ENCODE data around the gene RNF111.
A peak's percentile ranks its signal among the peaks of the same experiment; 100 is the strongest.
"Not testable (repeated sequence)": the region's sequence is repeated elsewhere in the genome, so short reads cannot be mapped to it uniquely, and the experiment has no call there.

Gene RNF111

GRCh38 chr15:58980351-58980939 is 7.0 kb upstream of the RNF111 start:
- H3K9me3 ChIP-seq (ENCODE audit: insufficient read depth, low read depth, low read length): no peaks in the 10 kb centered on the region
- no peaks in the 10 kb centered on the region for H3K4me1 ChIP-seq (ENCODE audit: insufficient read depth, low read length)
- H3K36me3 ChIP-seq (ENCODE audit: insufficient read depth, low read depth, low read length): no peaks in the 10 kb centered on the region
- no peaks in the 10 kb centered on the region for H3K27me3 ChIP-seq (ENCODE audit: insufficient read depth, low read length)
- H3K4me3 ChIP-seq (ENCODE audit: low read length): no peak overlapping the region
- H3K27ac ChIP-seq (ENCODE audit: low read length): no peak overlapping the region
- no peak overlapping the region for H3K9ac ChIP-seq (ENCODE audit: low read depth, low read length)

DNA sequence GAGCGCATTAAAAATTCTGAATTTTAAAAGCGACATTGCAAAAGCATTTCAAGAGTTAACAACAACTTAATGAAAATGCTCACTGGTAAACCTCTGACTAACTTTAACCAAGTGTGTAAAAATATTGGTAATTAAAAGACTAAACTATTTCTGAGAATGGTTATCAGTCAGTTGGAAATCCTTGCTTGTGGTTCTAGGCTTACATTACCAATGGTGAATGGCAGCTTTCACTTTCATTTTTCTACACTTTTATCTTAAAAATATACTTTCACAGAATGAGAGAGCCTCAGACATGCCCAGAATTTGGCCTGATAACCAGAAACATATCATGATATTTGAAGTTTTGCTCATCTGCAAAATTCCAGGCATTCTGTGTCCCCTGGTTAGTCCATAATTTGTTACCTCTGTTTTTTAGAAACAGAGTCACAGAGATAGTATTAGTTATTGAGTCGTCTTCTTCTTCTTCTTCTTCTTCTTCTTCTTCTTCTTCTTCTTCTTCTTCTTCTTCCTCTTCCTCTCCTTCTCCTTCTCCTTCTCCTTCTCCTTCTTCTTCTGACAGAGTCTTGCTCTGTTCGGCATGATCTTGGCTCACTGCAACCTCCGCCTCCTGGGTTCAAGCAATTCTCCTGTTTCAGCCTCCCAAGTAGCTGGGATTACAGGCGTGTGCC is 5.5 kb upstream of the RNF111 start:
- no peak overlapping the region for H3K27ac ChIP-seq (ENCODE audit: low read length)
- no peaks in the 10 kb centered on the region for H3K27me3 ChIP-seq (ENCODE audit: insufficient read depth, low read length)
- no peaks in the 10 kb centered on the region for H3K4me1 ChIP-seq (ENCODE audit: insufficient read depth, low read length)
- no peak overlapping the region for H3K9ac ChIP-seq (ENCODE audit: low read depth, low read length)
- H3K36me3 ChIP-seq (ENCODE audit: insufficient read depth, low read depth, low read length): no peaks in the 10 kb centered on the region
- H3K9me3 ChIP-seq (ENCODE audit: insufficient read depth, low read depth, low read length): no peaks in the 10 kb centered on the region
- no peak overlapping the region for H3K4me3 ChIP-seq (ENCODE audit: low read length)

DNA sequence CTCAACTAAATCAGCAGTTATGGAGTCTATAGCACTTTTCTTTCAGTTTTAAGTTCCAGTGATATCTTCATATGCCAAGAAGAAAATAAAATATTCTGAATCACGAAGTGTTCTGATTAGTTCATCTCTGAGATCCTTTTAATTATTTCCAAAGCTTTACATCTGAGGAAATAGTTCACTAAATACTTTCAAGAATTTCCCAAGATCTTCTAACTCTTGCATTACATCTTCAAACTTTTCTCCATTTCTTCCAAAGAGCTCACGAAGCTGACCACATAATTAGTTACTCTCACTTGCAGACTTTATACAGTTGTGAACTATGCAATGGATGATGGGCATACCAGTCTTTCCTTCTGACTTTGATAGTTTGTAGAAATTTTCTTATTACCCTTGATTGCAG is 4.2 kb upstream of the RNF111 start:
- no peak overlapping the region for H3K9ac ChIP-seq (ENCODE audit: low read depth, low read length)
- no peaks in the 10 kb centered on the region for H3K27me3 ChIP-seq (ENCODE audit: insufficient read depth, low read length)
- no peaks in the 10 kb centered on the region for H3K36me3 ChIP-seq (ENCODE audit: insufficient read depth, low read depth, low read length)
- H3K4me1 ChIP-seq (ENCODE audit: insufficient read depth, low read length): no peaks in the 10 kb centered on the region; the same call in 1 of the 2 replicates
- H3K9me3 ChIP-seq (ENCODE audit: insufficient read depth, low read depth, low read length): no peaks in the 10 kb centered on the region
- no peak overlapping the region for H3K4me3 ChIP-seq (ENCODE audit: low read length)
- no peak overlapping the region for H3K27ac ChIP-seq (ENCODE audit: low read length)

DNA sequence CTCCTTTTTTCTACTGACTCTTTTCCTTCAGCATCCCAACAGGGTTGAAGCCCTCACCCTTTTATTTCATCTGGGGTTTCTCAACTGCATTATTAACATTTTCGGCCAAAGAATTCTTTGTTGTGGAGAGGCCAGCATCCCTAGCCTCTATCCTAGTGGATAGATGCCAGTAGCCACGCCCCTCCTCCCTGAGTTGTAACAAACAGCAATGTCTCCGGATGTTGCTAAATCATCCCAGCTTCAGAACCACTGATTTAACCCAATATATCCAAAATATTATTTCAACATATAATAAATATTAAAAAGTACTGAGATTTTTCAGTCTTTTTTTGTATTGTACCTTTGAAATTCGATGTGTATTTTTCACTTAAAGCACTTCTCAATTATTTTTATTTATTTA is 2.0 kb upstream of the RNF111 start:
- Histone ChIP-seq H3K9me3 (ENCODE audit: insufficient read depth, low read depth, low read length) (no peaks in the 10 kb centered on the region), H3K9ac (ENCODE audit: low read depth, low read length) (no peak overlapping the region), H3K36me3 (ENCODE audit: insufficient read depth, low read depth, low read length) (no peaks in the 10 kb centered on the region), H3K4me1 (ENCODE audit: insufficient read depth, low read length) (peaks cover 3% of the 10 kb centered on the region), H3K4me3 (ENCODE audit: low read length) (no peak overlapping the region), H3K27me3 (ENCODE audit: insufficient read depth, low read length) (no peaks in the 10 kb centered on the region), H3K27ac (ENCODE audit: low read length) (no peak overlapping the region)

GRCh38 chr15:58987036-58987435 is 427 bp upstream of the RNF111 start:
- Histone ChIP-seq H3K36me3 (ENCODE audit: insufficient read depth, low read depth, low read length) (peaks cover 8% of the 10 kb centered on the region; the same call in 1 of the 2 replicates), H3K27ac (ENCODE audit: low read length) (no peak overlapping the region), H3K9ac (ENCODE audit: low read depth, low read length) (peak overlapping the region; percentile 87; the same call in 1 of the 2 replicates)

DNA sequence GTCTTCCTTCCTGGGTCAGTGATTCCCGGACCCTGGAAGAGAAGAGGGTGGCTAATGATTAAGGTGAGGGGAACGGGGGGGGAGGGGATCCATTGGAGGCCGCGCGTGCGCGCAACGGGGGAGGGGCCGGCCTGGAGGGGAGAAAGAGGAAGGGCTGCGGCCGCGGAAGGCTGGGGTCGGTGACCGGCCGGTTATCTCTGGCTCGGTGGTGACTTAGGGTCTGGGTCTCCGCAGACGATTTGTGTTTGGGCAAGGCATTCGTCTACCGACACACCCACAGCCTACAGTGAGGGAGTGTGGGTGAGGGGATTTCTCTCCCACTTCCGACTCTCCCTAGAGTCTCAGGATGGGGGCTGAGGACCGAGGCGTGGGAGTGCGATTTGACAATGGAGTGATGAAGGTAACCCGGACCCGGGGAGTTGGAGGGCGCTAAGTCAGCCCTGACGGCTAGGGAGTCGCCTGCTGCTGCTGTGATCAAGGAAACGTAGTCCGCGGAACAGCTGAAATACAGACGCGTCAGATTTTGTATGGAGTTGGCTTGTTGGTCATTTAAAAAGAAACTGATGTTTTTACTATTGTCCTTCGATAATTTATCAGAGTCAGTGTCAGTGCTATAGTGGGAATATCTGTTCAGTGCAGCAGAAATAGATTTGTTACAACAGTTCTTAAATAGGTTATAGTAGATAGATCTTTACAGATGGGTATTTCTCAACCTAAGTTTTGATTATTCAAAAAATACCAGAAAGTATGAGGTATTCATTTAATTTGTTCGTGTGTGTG is 733 bp downstream of the RNF111 start:
- peaks cover 3% of the 10 kb centered on the region for H3K4me1 ChIP-seq (ENCODE audit: insufficient read depth, low read length)
- peak overlapping the region; percentile 87 for H3K9ac ChIP-seq (ENCODE audit: low read depth, low read length)
- H3K9me3 ChIP-seq (ENCODE audit: insufficient read depth, low read depth, low read length): no peaks in the 10 kb centered on the region
- H3K27ac ChIP-seq (ENCODE audit: low read length): peak overlapping the region; percentile 79
- H3K4me3 ChIP-seq (ENCODE audit: low read length): peak overlapping the region; percentile 96
- no peaks in the 10 kb centered on the region for H3K27me3 ChIP-seq (ENCODE audit: insufficient read depth, low read length)
- H3K36me3 ChIP-seq (ENCODE audit: insufficient read depth, low read depth, low read length): peaks cover 8% of the 10 kb centered on the region; the same call in 1 of the 2 replicates

More at GRCh38 chr15:58987036-58987435, 427 bp upstream of the RNF111 start:
- Histone ChIP-seq H3K27me3 (ENCODE audit: insufficient read depth, low read length) (no peaks in the 10 kb centered on the region), H3K4me1 (ENCODE audit: insufficient read depth, low read length) (peaks cover 3% of the 10 kb centered on the region), H3K4me3 (ENCODE audit: low read length) (peak overlapping the region; percentile 96), H3K9me3 (ENCODE audit: insufficient read depth, low read depth, low read length) (no peaks in the 10 kb centered on the region)

GRCh38 chr15:58992181-58992580 is 4.7 kb downstream of the RNF111 start:
- peaks cover 3% of the 10 kb centered on the region for H3K4me1 ChIP-seq (ENCODE audit: insufficient read depth, low read length)
- peaks cover 8% of the 10 kb centered on the region for H3K36me3 ChIP-seq (ENCODE audit: insufficient read depth, low read depth, low read length)
- no peak overlapping the region for H3K9ac ChIP-seq (ENCODE audit: low read depth, low read length)
- H3K27ac ChIP-seq (ENCODE audit: low read length): no peak overlapping the region
- no peaks in the 10 kb centered on the region for H3K9me3 ChIP-seq (ENCODE audit: insufficient read depth, low read depth, low read length)
- no peaks in the 10 kb centered on the region for H3K27me3 ChIP-seq (ENCODE audit: insufficient read depth, low read length)
- no peak overlapping the region for H3K4me3 ChIP-seq (ENCODE audit: low read length)

GRCh38 chr15:58994906-58995453 is 7.5 kb downstream of the RNF111 start:
- Histone ChIP-seq H3K4me3 (ENCODE audit: low read length) (no peak overlapping the region), H3K4me1 (ENCODE audit: insufficient read depth, low read length) (no peaks in the 10 kb centered on the region), H3K9me3 (ENCODE audit: insufficient read depth, low read depth, low read length) (no peaks in the 10 kb centered on the region), H3K27ac (ENCODE audit: low read length) (no peak overlapping the region), H3K27me3 (ENCODE audit: insufficient read depth, low read length) (no peaks in the 10 kb centered on the region), H3K36me3 (ENCODE audit: insufficient read depth, low read depth, low read length) (peaks cover 8% of the 10 kb centered on the region), H3K9ac (ENCODE audit: low read depth, low read length) (no peak overlapping the region)

GRCh38 chr15:58999694-59000093 is 12.2 kb downstream of the RNF111 start:
- Histone ChIP-seq H3K27ac (ENCODE audit: low read length) (no peak overlapping the region), H3K27me3 (ENCODE audit: insufficient read depth, low read length) (no peaks in the 10 kb centered on the region), H3K9me3 (ENCODE audit: insufficient read depth, low read depth, low read length) (no peaks in the 10 kb centered on the region), H3K36me3 (ENCODE audit: insufficient read depth, low read depth, low read length) (peaks cover 3% of the 10 kb centered on the region; the same call in 1 of the 2 replicates), H3K4me3 (ENCODE audit: low read length) (no peak overlapping the region), H3K9ac (ENCODE audit: low read depth, low read length) (no peak overlapping the region), H3K4me1 (ENCODE audit: insufficient read depth, low read length) (no peaks in the 10 kb centered on the region)

DNA sequence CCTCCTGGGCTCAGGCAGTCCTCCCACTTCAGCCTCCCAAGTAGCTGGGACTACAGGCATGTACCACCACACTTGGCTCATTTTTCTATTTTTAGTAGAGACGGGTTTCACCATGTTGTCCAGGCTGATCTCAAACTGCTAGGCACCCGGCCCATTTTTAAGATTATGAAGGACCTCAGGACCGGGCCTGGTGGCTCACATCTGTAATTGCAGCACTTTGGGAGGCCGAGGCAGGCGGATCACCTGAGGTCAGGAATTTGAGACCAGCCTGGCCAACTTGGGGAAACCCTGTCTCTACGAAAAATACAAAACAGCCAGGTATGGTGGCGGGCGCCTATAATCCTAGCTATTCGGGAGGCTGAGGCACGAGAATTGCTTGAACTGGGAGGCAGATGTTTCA is 12.8 kb downstream of the RNF111 start:
- not testable (repeated sequence) for H3K9me3 ChIP-seq (ENCODE audit: insufficient read depth, low read depth, low read length); H3K4me3 ChIP-seq (ENCODE audit: low read length); H3K27me3 ChIP-seq (ENCODE audit: insufficient read depth, low read length); H3K4me1 ChIP-seq (ENCODE audit: insufficient read depth, low read length); H3K36me3 ChIP-seq (ENCODE audit: insufficient read depth, low read depth, low read length); H3K27ac ChIP-seq (ENCODE audit: low read length); H3K9ac ChIP-seq (ENCODE audit: low read depth, low read length)

- no peak overlapping the region for H3K27ac ChIP-seq (ENCODE audit: low read length)
- H3K9ac ChIP-seq (ENCODE audit: low read depth, low read length): no peak overlapping the region
- no peak overlapping the region for H3K4me3 ChIP-seq (ENCODE audit: low read length)
- H3K9me3 ChIP-seq (ENCODE audit: insufficient read depth, low read depth, low read length): no peaks in the 10 kb centered on the region
- no peaks in the 10 kb centered on the region for H3K4me1 ChIP-seq (ENCODE audit: insufficient read depth, low read length)
- no peaks in the 10 kb centered on the region for H3K27me3 ChIP-seq (ENCODE audit: insufficient read depth, low read length)
- peaks cover 8% of the 10 kb centered on the region; the same call in 1 of the 2 replicates for H3K36me3 ChIP-seq (ENCODE audit: insufficient read depth, low read depth, low read length)
Observed at GRCh38 chr15:59001946-59002345, 14.5 kb downstream of the RNF111 start.
